COLO829 (cell line): ENCODE results near the gene RASAL2.

Experiments
- DNase-seq: peaks from one replicate; pipeline ENCODE4 v3.0.0; 2012; ENCODE audit warnings: low spot score

The RASAL2 gene

GRCh38 chr1:178458203-178458602 is 364.3 kb downstream of the RASAL2 start:
- DNase-seq: no peak

GRCh38 chr1:178461104-178461503 is 367.2 kb downstream of the RASAL2 start:
- DNase-seq: no peak

GRCh38 chr1:178461701-178462100 is 367.8 kb downstream of the RASAL2 start:
- DNase-seq: no peak

- no peak for DNase-seq
Measured at GRCh38 chr1:178464141-178464540, 370.2 kb downstream of the RASAL2 start.

- no peak for DNase-seq
Measured at GRCh38 chr1:178464566-178464965, 370.7 kb downstream of the RASAL2 start.

- peak; percentile 48 for DNase-seq
Measured at GRCh38 chr1:178465011-178465410, 371.1 kb downstream of the RASAL2 start.

GRCh38 chr1:178467837-178468236 is 373.9 kb downstream of the RASAL2 start:
- no peak for DNase-seq

GRCh38 chr1:178470411-178470960 is 376.6 kb downstream of the RASAL2 start:
- no peak for DNase-seq

- DNase-seq: no peak
Measured at GRCh38 chr1:178472531-178472930, 378.6 kb downstream of the RASAL2 start.

- DNase-seq: no peak
Measured at GRCh38 chr1:178477373-178477772, 383.5 kb downstream of the RASAL2 start.

- DNase-seq: no peak
Measured at GRCh38 chr1:178477841-178478240, 383.9 kb downstream of the RASAL2 start.

GRCh38 chr1:178483251-178483957 is 389.5 kb downstream of the RASAL2 start:
- DNase-seq: no peak

GRCh38 chr1:178484698-178485225 is 390.9 kb downstream of the RASAL2 start:
- no peak for DNase-seq

GRCh38 chr1:178485541-178485981 is 391.7 kb downstream of the RASAL2 start:
- DNase-seq: no peak

- no peak for DNase-seq
Measured at GRCh38 chr1:178486100-178487069, 392.5 kb downstream of the RASAL2 start.

GRCh38 chr1:178487070-178487615 is 393.2 kb downstream of the RASAL2 start:
- no peak for DNase-seq

- DNase-seq: no peak
Measured at GRCh38 chr1:178488393-178488792, 394.5 kb downstream of the RASAL2 start.

GRCh38 chr1:178489399-178489798 is 395.5 kb downstream of the RASAL2 start:
- DNase-seq: no peak

- DNase-seq: no peak
Measured at GRCh38 chr1:178490136-178490535, 396.2 kb downstream of the RASAL2 start.

GRCh38 chr1:178490967-178491366 is 397.1 kb downstream of the RASAL2 start:
- DNase-seq: no peak

GRCh38 chr1:178491721-178492120 is 397.8 kb downstream of the RASAL2 start:
- no peak for DNase-seq

GRCh38 chr1:178492341-178492740 is 398.4 kb downstream of the RASAL2 start:
- DNase-seq: no peak
